GM12801 (cell line): Measurements from ENCODE around the gene LCN12.

ENCODE experiments used
- CTCF ChIP-seq: IDR thresholded peaks from one replicate; pipeline ENCODE4 v1.5.1; 2011; ENCODE audit warnings: control low read depth; ENCODE audit not compliant: insufficient read length; ENCODE audit errors: extremely low read depth

The LCN12 gene

GRCh38 chr9:136943291-136944211 lies 8.5 kb upstream of the LCN12 start:
- TF ChIP-seq CTCF: no peak

GRCh38 chr9:136944212-136944518 lies 7.9 kb upstream of the LCN12 start:
- no peak for TF ChIP-seq CTCF

- TF ChIP-seq CTCF: no peak
Measured at GRCh38 chr9:136944519-136945332, 7.3 kb upstream of the LCN12 start, which contains the start of the genes C8G and FBXW5. Gene C8G (plus strand): TSS chr9:136945243. CDS start chr9:136945321, 78 bp downstream. Gene FBXW5 (minus strand): TSS chr9:136944738. CDS start chr9:136944083, 655 bp downstream.

GRCh38 chr9:136945333-136946227 lies 6.5 kb upstream of the LCN12 start:
- no peak for TF ChIP-seq CTCF

GRCh38 chr9:136946228-136947027 lies 5.6 kb upstream of the LCN12 start:
- TF ChIP-seq CTCF: no peak

- TF ChIP-seq CTCF: no peak
Measured at GRCh38 chr9:136947028-136947891, 4.8 kb upstream of the LCN12 start.
